ENCODE data around the gene RFXANK.

RFXANK gene

GRCh38 chr19:19232261-19232721 is 40.2 kb downstream of the RFXANK start:
- DNase-seq (ENCODE audit: low spot score), result no peak

GRCh38 chr19:19234220-19234816 is 42.3 kb downstream of the RFXANK start:
- no peak for DNase-seq (ENCODE audit: low spot score)

- DNase-seq (ENCODE audit: low spot score), result no peak
Measured at GRCh38 chr19:19236173-19236572, 44.1 kb downstream of the RFXANK start.

- no peak for DNase-seq (ENCODE audit: low spot score)
Measured at GRCh38 chr19:19238126-19238894, 46.3 kb downstream of the RFXANK start.

- no peak for DNase-seq (ENCODE audit: low spot score)
Measured at GRCh38 chr19:19239675-19240074, 47.6 kb downstream of the RFXANK start.

- DNase-seq (ENCODE audit: low spot score), result no peak
Measured at GRCh38 chr19:19240476-19240875, 48.4 kb downstream of the RFXANK start.

GRCh38 chr19:19250196-19250801 is 58.2 kb downstream of the RFXANK start:
- no peak for DNase-seq (ENCODE audit: low spot score)

Data from pons (tissue), 1 donor.